Measurements from ENCODE around the gene VEGFA.

VEGFA gene

GRCh38 chr6:43791745-43792422, 21.9 kb downstream of the VEGFA start:
- TF ChIP-seq GABPA (IDR thresholded peaks at IDR 0.05; ENCODE audit: low read depth), result no peak
- TF ChIP-seq, protein P1, sequence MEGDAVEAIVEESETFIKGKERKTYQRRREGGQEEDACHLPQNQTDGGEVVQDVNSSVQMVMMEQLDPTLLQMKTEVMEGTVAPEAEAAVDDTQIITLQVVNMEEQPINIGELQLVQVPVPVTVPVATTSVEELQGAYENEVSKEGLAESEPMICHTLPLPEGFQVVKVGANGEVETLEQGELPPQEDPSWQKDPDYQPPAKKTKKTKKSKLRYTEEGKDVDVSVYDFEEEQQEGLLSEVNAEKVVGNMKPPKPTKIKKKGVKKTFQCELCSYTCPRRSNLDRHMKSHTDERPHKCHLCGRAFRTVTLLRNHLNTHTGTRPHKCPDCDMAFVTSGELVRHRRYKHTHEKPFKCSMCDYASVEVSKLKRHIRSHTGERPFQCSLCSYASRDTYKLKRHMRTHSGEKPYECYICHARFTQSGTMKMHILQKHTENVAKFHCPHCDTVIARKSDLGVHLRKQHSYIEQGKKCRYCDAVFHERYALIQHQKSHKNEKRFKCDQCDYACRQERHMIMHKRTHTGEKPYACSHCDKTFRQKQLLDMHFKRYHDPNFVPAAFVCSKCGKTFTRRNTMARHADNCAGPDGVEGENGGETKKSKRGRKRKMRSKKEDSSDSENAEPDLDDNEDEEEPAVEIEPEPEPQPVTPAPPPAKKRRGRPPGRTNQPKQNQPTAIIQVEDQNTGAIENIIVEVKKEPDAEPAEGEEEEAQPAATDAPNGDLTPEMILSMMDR (IDR thresholded peaks at IDR 0.05; ENCODE audit: insufficient read depth, low read length), result no peak
- TF ChIP-seq SPI1 (IDR thresholded peaks at IDR 0.05; ENCODE audit: borderline replicate concordance, low read depth), result no peak
- TF ChIP-seq, protein P2, sequence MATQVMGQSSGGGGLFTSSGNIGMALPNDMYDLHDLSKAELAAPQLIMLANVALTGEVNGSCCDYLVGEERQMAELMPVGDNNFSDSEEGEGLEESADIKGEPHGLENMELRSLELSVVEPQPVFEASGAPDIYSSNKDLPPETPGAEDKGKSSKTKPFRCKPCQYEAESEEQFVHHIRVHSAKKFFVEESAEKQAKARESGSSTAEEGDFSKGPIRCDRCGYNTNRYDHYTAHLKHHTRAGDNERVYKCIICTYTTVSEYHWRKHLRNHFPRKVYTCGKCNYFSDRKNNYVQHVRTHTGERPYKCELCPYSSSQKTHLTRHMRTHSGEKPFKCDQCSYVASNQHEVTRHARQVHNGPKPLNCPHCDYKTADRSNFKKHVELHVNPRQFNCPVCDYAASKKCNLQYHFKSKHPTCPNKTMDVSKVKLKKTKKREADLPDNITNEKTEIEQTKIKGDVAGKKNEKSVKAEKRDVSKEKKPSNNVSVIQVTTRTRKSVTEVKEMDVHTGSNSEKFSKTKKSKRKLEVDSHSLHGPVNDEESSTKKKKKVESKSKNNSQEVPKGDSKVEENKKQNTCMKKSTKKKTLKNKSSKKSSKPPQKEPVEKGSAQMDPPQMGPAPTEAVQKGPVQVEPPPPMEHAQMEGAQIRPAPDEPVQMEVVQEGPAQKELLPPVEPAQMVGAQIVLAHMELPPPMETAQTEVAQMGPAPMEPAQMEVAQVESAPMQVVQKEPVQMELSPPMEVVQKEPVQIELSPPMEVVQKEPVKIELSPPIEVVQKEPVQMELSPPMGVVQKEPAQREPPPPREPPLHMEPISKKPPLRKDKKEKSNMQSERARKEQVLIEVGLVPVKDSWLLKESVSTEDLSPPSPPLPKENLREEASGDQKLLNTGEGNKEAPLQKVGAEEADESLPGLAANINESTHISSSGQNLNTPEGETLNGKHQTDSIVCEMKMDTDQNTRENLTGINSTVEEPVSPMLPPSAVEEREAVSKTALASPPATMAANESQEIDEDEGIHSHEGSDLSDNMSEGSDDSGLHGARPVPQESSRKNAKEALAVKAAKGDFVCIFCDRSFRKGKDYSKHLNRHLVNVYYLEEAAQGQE (IDR thresholded peaks at IDR 0.05; ENCODE audit: insufficient replicate concordance, low read depth), result no peak
- no peak for TF ChIP-seq POLR2AphosphoS5 (IDR thresholded peaks at IDR 0.05; ENCODE audit: low read depth)
- Histone ChIP-seq H3K4me3 (replicated peaks; ENCODE audit: insufficient read depth, low read length) (no peak overlapping the region), H3K27ac (replicated peaks) (no peak overlapping the region), H3K27me3 (ENCODE audit: insufficient read depth, poor library complexity, severe bottlenecking) (no peaks in the 10 kb centered on the region)
- no peak for DNase-seq (ENCODE audit: low read depth in 1 of 2, low spot score in 1 of 2)

- Histone ChIP-seq H3K4me3 (replicated peaks; ENCODE audit: insufficient read depth, low read length) (no peak overlapping the region), H3K27ac (replicated peaks) (no peak overlapping the region), H3K27me3 (ENCODE audit: insufficient read depth, poor library complexity, severe bottlenecking) (no peaks in the 10 kb centered on the region)
- no peak for DNase-seq (ENCODE audit: low read depth in 1 of 2, low spot score in 1 of 2)
- TF ChIP-seq SPI1 (IDR thresholded peaks at IDR 0.05; ENCODE audit: borderline replicate concordance, low read depth) (no peak), GABPA (IDR thresholded peaks at IDR 0.05; ENCODE audit: low read depth) (no peak), POLR2AphosphoS5 (IDR thresholded peaks at IDR 0.05; ENCODE audit: low read depth) (no peak)
- TF ChIP-seq, protein P2 (IDR thresholded peaks at IDR 0.05; ENCODE audit: insufficient replicate concordance, low read depth), result no peak
- TF ChIP-seq, protein P1 (IDR thresholded peaks at IDR 0.05; ENCODE audit: insufficient read depth, low read length), result no peak
These were observed 23.3 kb downstream of the VEGFA start for GRCh38 chr6:43793154-43793874.

DNA sequence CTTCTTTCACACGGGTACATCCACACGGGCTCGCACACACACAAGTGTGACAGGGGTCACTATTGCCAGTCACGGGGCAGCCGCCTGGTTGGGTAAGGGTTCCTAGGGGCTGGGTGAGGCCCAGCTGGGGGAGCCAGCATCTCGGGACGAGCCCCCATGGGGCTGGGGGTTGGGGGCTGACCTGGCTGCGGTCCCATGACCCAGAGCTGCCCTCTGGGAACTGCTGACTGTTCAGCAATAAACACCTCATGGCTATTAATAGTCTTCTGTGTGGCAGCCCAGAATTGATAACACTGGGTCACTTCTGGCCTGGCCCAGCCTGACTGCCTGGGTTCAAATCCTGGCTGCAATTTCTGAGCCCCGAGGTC, 23.8 kb downstream of the VEGFA start:
- TF ChIP-seq GABPA (IDR thresholded peaks at IDR 0.05; ENCODE audit: low read depth) (no peak), SPI1 (IDR thresholded peaks at IDR 0.05; ENCODE audit: borderline replicate concordance, low read depth) (no peak), POLR2AphosphoS5 (IDR thresholded peaks at IDR 0.05; ENCODE audit: low read depth) (no peak)
- TF ChIP-seq, protein P2 (IDR thresholded peaks at IDR 0.05; ENCODE audit: insufficient replicate concordance, low read depth), result no peak
- TF ChIP-seq, protein P1 (IDR thresholded peaks at IDR 0.05; ENCODE audit: insufficient read depth, low read length), result no peak
- Histone ChIP-seq H3K27me3 (ENCODE audit: insufficient read depth, poor library complexity, severe bottlenecking) (no peaks in the 10 kb centered on the region), H3K4me3 (replicated peaks; ENCODE audit: insufficient read depth, low read length) (no peak overlapping the region), H3K27ac (replicated peaks) (no peak overlapping the region)
- no peak for DNase-seq (ENCODE audit: low read depth in 1 of 2, low spot score in 1 of 2)

Measured in HL-60 (cell line).